Thymus (tissue), 11 donors: ENCODE results near the gene ADAR. TPM values are rescaled to one million over a fixed set of nuclear protein-coding genes. Genes with fewer than 3 reads are reported as not detected.

ENCODE experiments used
- DNase-seq, 9 donors: peaks; one replicate each; pipeline ENCODE4 v3.0.0-alpha.2; 2013; ENCODE audit warnings: low spot score in 9 of 9, low read depth in 6 of 9, missing footprints in 1 of 9
- H3K27ac ChIP-seq, 2 donors: one replicate each; pipeline ENCODE4 v1.5.1; 2013; ENCODE audit warnings: control low read depth in 1 of 2, low read depth in 1 of 2, low read length in 1 of 2, mild to moderate bottlenecking in 1 of 2, moderate library complexity in 1 of 2
- H3K27me3 ChIP-seq, 2 donors: one replicate each; pipeline ENCODE4 v1.5.1; 2013; ENCODE audit warnings: low read length in 1 of 2; ENCODE audit not compliant: control insufficient read depth in 2 of 2, insufficient read depth in 1 of 2
- H3K36me3 ChIP-seq, 2 donors: one replicate each; pipeline ENCODE4 v1.5.1; 2013; ENCODE audit warnings: low read length in 1 of 2, mild to moderate bottlenecking in 1 of 2, moderate library complexity in 1 of 2; ENCODE audit not compliant: control insufficient read depth in 2 of 2, insufficient read depth in 2 of 2
- H3K4me1 ChIP-seq, 2 donors: one replicate each; pipeline ENCODE4 v1.5.1; 2013; ENCODE audit warnings: low read length in 2 of 2; ENCODE audit not compliant: control insufficient read depth in 2 of 2, insufficient read depth in 2 of 2
- H3K4me3 ChIP-seq, 2 donors: one replicate each; pipeline ENCODE4 v1.5.1; 2013; ENCODE audit warnings: low read length in 2 of 2, control low read depth in 1 of 2, mild to moderate bottlenecking in 1 of 2
- H3K9me3 ChIP-seq, 2 donors: one replicate each; pipeline ENCODE4 v1.5.1; 2013; ENCODE audit warnings: low read length in 1 of 2, mild to moderate bottlenecking in 1 of 2; ENCODE audit not compliant: control insufficient read depth in 2 of 2, insufficient read depth in 1 of 2
- WGBS: extraction: QIAGEN DNeasy Blood & Tissue Kit; methylation state at CpG from one replicate; pipeline ENCODE4 v1.1.7; 2013; 5-methylcytosine and 5-hydroxymethylcytosine counted together
- polyA plus RNA-seq: library from polyadenylated mRNA; stranded (reverse); fragments of 200-250 nt; gene quantifications from one replicate; pipeline ENCODE4 v1.2.3, GENCODE V29; 2013
- total RNA-seq: library from RNA; stranded (reverse); fragments of 120-200 nt; gene quantifications from one replicate; pipeline ENCODE4 v1.2.4, GENCODE V29; 2013
- donor health status: healthy.

The ADAR gene
- total and polyA plus RNA-seq, 2 donors: 49.7 to 92.8 TPM

DNA sequence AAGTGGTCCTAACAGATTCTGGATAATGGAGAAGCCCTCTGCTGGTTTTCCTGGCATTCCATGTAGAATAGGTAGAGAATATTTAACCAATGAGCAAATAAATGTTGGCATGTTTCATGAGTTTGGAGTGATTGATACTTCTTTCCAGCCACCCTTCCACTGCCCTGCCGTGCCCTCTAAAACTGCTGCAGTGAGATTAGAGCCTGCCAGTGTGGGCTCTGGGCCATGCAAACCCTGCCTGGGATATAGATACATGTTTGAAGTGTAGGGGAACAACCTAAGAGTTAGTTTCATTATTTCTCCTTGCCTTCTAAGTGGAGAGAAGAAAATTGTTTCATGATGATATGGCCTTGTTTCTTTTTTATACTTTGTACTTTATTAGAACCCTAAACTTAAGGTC is 60.0 kb downstream of the ADAR start:
- WGBS: 91% methylated on average over 1 of the region's 1 CpG
- no peak for DNase-seq
- peak overlapping the region in 1 of 2 donors; percentile 7 for H3K27ac ChIP-seq

DNA sequence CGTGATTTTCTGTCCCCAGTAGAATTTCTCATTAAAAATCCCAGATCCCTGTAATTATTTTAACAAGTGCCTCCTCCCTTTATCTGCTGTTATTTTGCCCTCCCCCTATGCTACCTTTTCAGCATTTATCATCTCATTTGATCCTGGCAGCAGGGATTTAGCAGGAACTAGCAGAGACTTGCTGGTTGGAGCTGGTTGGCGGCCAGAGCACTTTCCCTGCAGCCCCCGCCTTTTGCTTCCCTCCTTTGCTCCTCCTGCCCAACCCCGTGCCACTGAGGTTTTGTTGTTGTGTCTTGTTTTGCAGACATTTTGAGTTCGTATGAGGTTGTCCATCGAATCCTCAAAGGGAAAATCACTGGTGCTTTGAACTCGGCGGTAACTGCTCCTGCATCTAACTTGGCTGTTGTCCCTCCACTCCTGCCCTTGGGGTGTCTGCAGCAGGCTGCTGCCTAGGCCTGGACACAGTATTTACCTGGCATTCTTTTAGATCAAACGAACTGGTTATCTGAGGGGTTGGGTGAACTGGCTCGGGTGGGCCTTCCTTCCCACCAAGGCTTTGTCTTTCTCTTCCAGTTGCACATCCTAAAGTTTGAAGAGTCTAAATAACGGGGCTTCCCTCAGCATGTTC is 60.8 kb downstream of the ADAR start:
- peak overlapping the region in 1 of 2 donors; percentile 1 for H3K27ac ChIP-seq
- peaks cover 0 to 2% of the 10 kb centered on the region in 2 donors for H3K27me3 ChIP-seq
- H3K36me3 ChIP-seq: peaks cover 35 to 38% of the 10 kb centered on the region in 2 donors
- H3K4me1 ChIP-seq: peaks cover 0 to 2% of the 10 kb centered on the region in 2 donors
- H3K4me3 ChIP-seq: no peak overlapping the region
- no peak for DNase-seq
- no peaks in the 10 kb centered on the region for H3K9me3 ChIP-seq
- 91% methylated on average over 11 of the region's 11 CpGs for WGBS

More for the DNA sequence above, 60.0 kb downstream of the ADAR start:
- Histone ChIP-seq H3K36me3 (peaks cover 43 to 46% of the 10 kb centered on the region in 2 donors), H3K27me3 (peaks cover 0 to 2% of the 10 kb centered on the region in 2 donors), H3K9me3 (no peaks in the 10 kb centered on the region), H3K4me1 (peaks cover 0 to 2% of the 10 kb centered on the region in 2 donors), H3K4me3 (no peak overlapping the region)

- Histone ChIP-seq H3K27ac (peak overlapping the region in 1 of 2 donors; percentile 1), H3K9me3 (no peaks in the 10 kb centered on the region), H3K4me1 (peaks cover 0 to 2% of the 10 kb centered on the region in 2 donors), H3K4me3 (no peak overlapping the region), H3K36me3 (peaks cover 27 to 30% of the 10 kb centered on the region in 2 donors), H3K27me3 (peaks cover 0 to 4% of the 10 kb centered on the region in 2 donors)
- DNase-seq: peak in 2 of 9 donors; percentile 24 to 34
- WGBS: 89% methylated on average over 13 of the region's 13 CpGs
These were observed 61.5 kb downstream of the ADAR start for GRCh38 chr1:154546264-154547063.

GRCh38 chr1:154541231-154541630 is 66.8 kb downstream of the ADAR start:
- 90% methylated on average over 6 of the region's 6 CpGs for WGBS
- no peaks in the 10 kb centered on the region for H3K9me3 ChIP-seq
- no peak for DNase-seq
- H3K4me3 ChIP-seq: no peak overlapping the region
- H3K36me3 ChIP-seq: no peaks in the 10 kb centered on the region
- H3K27me3 ChIP-seq: peaks cover 0 to 10% of the 10 kb centered on the region in 2 donors
- H3K4me1 ChIP-seq: no peaks in the 10 kb centered on the region
- no peak overlapping the region for H3K27ac ChIP-seq

GRCh38 chr1:154539486-154540483 is 68.2 kb downstream of the ADAR start:
- Histone ChIP-seq H3K27ac (no peak overlapping the region), H3K27me3 (peaks cover 0 to 10% of the 10 kb centered on the region in 2 donors), H3K4me3 (no peak overlapping the region), H3K36me3 (no peaks in the 10 kb centered on the region), H3K9me3 (no peaks in the 10 kb centered on the region), H3K4me1 (no peaks in the 10 kb centered on the region)
- 96% methylated on average over 9 of the region's 9 CpGs for WGBS
- no peak for DNase-seq

GRCh38 chr1:154536570-154536969 is 71.4 kb downstream of the ADAR start:
- 95% methylated on average over 7 of the region's 7 CpGs for WGBS
- Histone ChIP-seq H3K4me1 (no peaks in the 10 kb centered on the region), H3K4me3 (no peak overlapping the region), H3K36me3 (no peaks in the 10 kb centered on the region), H3K9me3 (no peaks in the 10 kb centered on the region), H3K27me3 (peaks cover 0 to 7% of the 10 kb centered on the region in 2 donors), H3K27ac (no peak overlapping the region)
- no peak for DNase-seq

GRCh38 chr1:154533952-154534844 is 73.8 kb downstream of the ADAR start:
- no peak for DNase-seq
- no peaks in the 10 kb centered on the region for H3K9me3 ChIP-seq
- H3K36me3 ChIP-seq: no peaks in the 10 kb centered on the region
- no peak overlapping the region for H3K4me3 ChIP-seq
- H3K4me1 ChIP-seq: no peaks in the 10 kb centered on the region
- no peak overlapping the region for H3K27ac ChIP-seq
- 89% methylated on average over 11 of the region's 11 CpGs for WGBS
- H3K27me3 ChIP-seq: peaks cover 0 to 2% of the 10 kb centered on the region in 2 donors
